GM04504 (cell line): ENCODE measurements around the gene CD3E.

Source experiments
- DNase-seq: peaks from one replicate; pipeline ENCODE4 v3.0.0-alpha.2; 2012; ENCODE audit warnings: low read depth

CD3E gene

GRCh38 chr11:118304568-118305248 lies at the start of gene CD3E:
Gene CD3E (plus strand): TSS chr11:118304730. CDS start chr11:118304953, 223 bp downstream.
- no peak for DNase-seq

GRCh38 chr11:118258410-118258809 lies 46.1 kb upstream of the CD3E start:
- no peak for DNase-seq

- no peak for DNase-seq
Measured at GRCh38 chr11:118259138-118259537, 45.4 kb upstream of the CD3E start.

GRCh38 chr11:118260353-118260752 lies 44.2 kb upstream of the CD3E start:
- DNase-seq, result no peak

GRCh38 chr11:118263112-118263511 lies 41.4 kb upstream of the CD3E start:
- no peak for DNase-seq

GRCh38 chr11:118263695-118264568 lies 40.6 kb upstream of the CD3E start, which contains the start of gene MPZL2:
Gene MPZL2 (minus strand): TSS chr11:118264297. CDS start chr11:118264153, 144 bp downstream.
- no peak for DNase-seq

- no peak for DNase-seq
Measured at GRCh38 chr11:118264569-118265465, 39.7 kb upstream of the CD3E start.

- no peak for DNase-seq
Measured at GRCh38 chr11:118265954-118266353, 38.6 kb upstream of the CD3E start.

GRCh38 chr11:118267486-118267885 lies 37.0 kb upstream of the CD3E start:
- DNase-seq, result no peak

GRCh38 chr11:118272001-118272400 lies 32.5 kb upstream of the CD3E start:
- no peak for DNase-seq

GRCh38 chr11:118274186-118274585 lies 30.3 kb upstream of the CD3E start:
- DNase-seq, result no peak

GRCh38 chr11:118275176-118275575 lies 29.4 kb upstream of the CD3E start:
- DNase-seq, result no peak

- no peak for DNase-seq
Measured at GRCh38 chr11:118276422-118276821, 28.1 kb upstream of the CD3E start.

- DNase-seq, result no peak
Measured at GRCh38 chr11:118277312-118277711, 27.2 kb upstream of the CD3E start.

- no peak for DNase-seq
Measured at GRCh38 chr11:118281284-118281683, 23.2 kb upstream of the CD3E start.

- no peak for DNase-seq
Measured at GRCh38 chr11:118282606-118283005, 21.9 kb upstream of the CD3E start.

GRCh38 chr11:118283037-118283636 lies 21.4 kb upstream of the CD3E start:
- DNase-seq, result no peak

GRCh38 chr11:118283756-118284350 lies 20.7 kb upstream of the CD3E start:
- no peak for DNase-seq

- no peak for DNase-seq
Measured at GRCh38 chr11:118286545-118286944, 18.0 kb upstream of the CD3E start.

GRCh38 chr11:118287006-118287405 lies 17.5 kb upstream of the CD3E start:
- DNase-seq, result peak; percentile 10

- DNase-seq, result no peak
Measured at GRCh38 chr11:118289401-118289800, 15.1 kb upstream of the CD3E start.
